WTC11 (cell line): ENCODE data around the gene TH. TPM values are rescaled to one million over a fixed set of nuclear protein-coding genes. Genes with fewer than 3 reads are reported as not detected.

ENCODE experiments used
- ATAC-seq: fragments of 200-7000 bp; cut with Tn5 transposase; 2 replicates; pipeline ENCODE4 v1.10.0; 2021; ENCODE audit warnings: mild to moderate bottlenecking, moderate library complexity
- CTCF ChIA-PET: fragments of 300-600 bp; sonication (Branson Sonifier 250); formaldehyde crosslinking; loops from one replicate; lab custom pipeline; 2021; ENCODE audit warnings: antibody characterized with exemption; lab: Charles Lee
- POLR2A ChIA-PET: fragments of 350-600 bp; sonication (Branson Sonifier 250); formaldehyde crosslinking; loops from one replicate; lab custom pipeline; 2021; ENCODE audit warnings: antibody characterized with exemption; lab: Charles Lee
- DNase-seq: peaks from one replicate; pipeline ENCODE4 v3.0.0; 2021; ENCODE audit warnings: low spot score
- H3K27ac Mint-ChIP-seq: 2 replicates; pipeline ENCODE4 v1.8.0; 2021; ENCODE audit warnings: mixed read lengths
- H3K27me3 Mint-ChIP-seq: 2 replicates; pipeline ENCODE4 v1.8.0; 2021; ENCODE audit warnings: low read depth, mild to moderate bottlenecking, moderate library complexity, mixed read lengths
- H3K36me3 Mint-ChIP-seq: 2 replicates; pipeline ENCODE4 v1.8.0; 2021; ENCODE audit warnings: mixed read lengths
- H3K4me1 Mint-ChIP-seq: 2 replicates; pipeline ENCODE4 v1.8.0; 2022; ENCODE audit warnings: mixed read lengths
- H3K4me3 Mint-ChIP-seq: 2 replicates; pipeline ENCODE4 v1.8.0; 2021; ENCODE audit warnings: mild to moderate bottlenecking, moderate library complexity, mixed read lengths
- H3K9me3 Mint-ChIP-seq: 2 replicates; pipeline ENCODE4 v1.8.0; 2021; ENCODE audit warnings: mixed read lengths
- ETV6 ChIP-seq: sonication (generic); formaldehyde crosslinking; IDR thresholded peaks from 2 replicates; pipeline ENCODE4 v1.8.1; 2022; ENCODE audit warnings: mild to moderate bottlenecking, missing genetic modification reagents
- FOXJ3 ChIP-seq: sonication (generic); formaldehyde crosslinking; IDR thresholded peaks from 2 replicates; pipeline ENCODE4 v1.9.0; 2021; ENCODE audit warnings: missing genetic modification reagents, mild to moderate bottlenecking, borderline replicate concordance
- FOXK1 ChIP-seq: sonication (generic); formaldehyde crosslinking; IDR thresholded peaks from 2 replicates; pipeline ENCODE4 v1.8.0; 2022; ENCODE audit warnings: mild to moderate bottlenecking, moderate library complexity, missing genetic modification reagents
- GABPB1 ChIP-seq: sonication (generic); formaldehyde crosslinking; IDR thresholded peaks from 2 replicates; pipeline ENCODE4 v1.8.1; 2023; ENCODE audit warnings: mild to moderate bottlenecking, missing genetic modification reagents
- NR2C2 ChIP-seq: sonication (generic); formaldehyde crosslinking; IDR thresholded peaks from 2 replicates; pipeline ENCODE4 v1.8.0; 2022; ENCODE audit warnings: mild to moderate bottlenecking, missing genetic modification reagents
- NR3C1 ChIP-seq: sonication (generic); formaldehyde crosslinking; conservative IDR thresholded peaks from 2 replicates; pipeline ENCODE4 v1.8.1; 2023; ENCODE audit warnings: low read depth, mild to moderate bottlenecking, missing genetic modification reagents
- OVOL2 ChIP-seq: fragments of 250-450 bp; sonication (Bioruptor Pico); IDR thresholded peaks from 2 replicates; pipeline ENCODE4 v1.9.0; 2021; ENCODE audit warnings: mild to moderate bottlenecking, borderline replicate concordance
- SMAD3 ChIP-seq: sonication (generic); formaldehyde crosslinking; IDR thresholded peaks from 2 replicates; pipeline ENCODE4 v1.8.0; 2022; ENCODE audit warnings: missing genetic modification reagents, mild to moderate bottlenecking, borderline replicate concordance
- ZNF423 ChIP-seq: fragments of 250-450 bp; sonication (Bioruptor Pico); IDR thresholded peaks from 2 replicates; pipeline ENCODE4 v2.1.2; 2022; ENCODE audit warnings: mild to moderate bottlenecking, moderate library complexity
- total RNA-seq: library from RNA; stranded (reverse); gene quantifications from 3 replicates; pipeline ENCODE4 v1.2.3, GENCODE V29; 2021
- TF ChIP-seq, protein P1 (sequence below): sonication (generic); formaldehyde crosslinking; IDR thresholded peaks from 2 replicates; pipeline ENCODE4 v1.8.0; 2022; ENCODE audit warnings: mild to moderate bottlenecking, missing genetic modification reagents
- TF ChIP-seq, protein P2 (sequence below): sonication (generic); formaldehyde crosslinking; IDR thresholded peaks from 2 replicates; pipeline ENCODE4 v1.8.1; 2023; ENCODE audit warnings: mild to moderate bottlenecking, missing genetic modification reagents, borderline replicate concordance
- TF ChIP-seq, protein P3 (sequence below): sonication (generic); formaldehyde crosslinking; IDR thresholded peaks from 2 replicates; pipeline ENCODE4 v1.8.1; 2022; ENCODE audit warnings: low read depth, missing genetic modification reagents, borderline replicate concordance
- TF ChIP-seq, protein P4 (sequence below): sonication (generic); formaldehyde crosslinking; IDR thresholded peaks from 2 replicates; pipeline ENCODE4 v1.8.1; 2022; ENCODE audit warnings: missing genetic modification reagents, borderline replicate concordance
- TF ChIP-seq, protein P5 (sequence below): fragments of 250-450 bp; sonication (Bioruptor Pico); conservative IDR thresholded peaks from 2 replicates; pipeline ENCODE4 v1.9.0; 2021; ENCODE audit warnings: mild to moderate bottlenecking
- TF ChIP-seq, protein P6 (sequence below): sonication (generic); formaldehyde crosslinking; IDR thresholded peaks from 2 replicates; pipeline ENCODE4 v1.8.1; 2022; ENCODE audit warnings: low read depth, mild to moderate bottlenecking, moderate library complexity, missing genetic modification reagents, borderline replicate concordance
- TF ChIP-seq, protein P7 (sequence below): fragments of 250-450 bp; sonication (Bioruptor Pico); IDR thresholded peaks from 2 replicates; pipeline ENCODE4 v2.1.2; 2022; ENCODE audit warnings: mild to moderate bottlenecking, moderate library complexity

TH gene
- total RNA-seq, 1 experiment from 2014 or later, result not detected

DNA sequence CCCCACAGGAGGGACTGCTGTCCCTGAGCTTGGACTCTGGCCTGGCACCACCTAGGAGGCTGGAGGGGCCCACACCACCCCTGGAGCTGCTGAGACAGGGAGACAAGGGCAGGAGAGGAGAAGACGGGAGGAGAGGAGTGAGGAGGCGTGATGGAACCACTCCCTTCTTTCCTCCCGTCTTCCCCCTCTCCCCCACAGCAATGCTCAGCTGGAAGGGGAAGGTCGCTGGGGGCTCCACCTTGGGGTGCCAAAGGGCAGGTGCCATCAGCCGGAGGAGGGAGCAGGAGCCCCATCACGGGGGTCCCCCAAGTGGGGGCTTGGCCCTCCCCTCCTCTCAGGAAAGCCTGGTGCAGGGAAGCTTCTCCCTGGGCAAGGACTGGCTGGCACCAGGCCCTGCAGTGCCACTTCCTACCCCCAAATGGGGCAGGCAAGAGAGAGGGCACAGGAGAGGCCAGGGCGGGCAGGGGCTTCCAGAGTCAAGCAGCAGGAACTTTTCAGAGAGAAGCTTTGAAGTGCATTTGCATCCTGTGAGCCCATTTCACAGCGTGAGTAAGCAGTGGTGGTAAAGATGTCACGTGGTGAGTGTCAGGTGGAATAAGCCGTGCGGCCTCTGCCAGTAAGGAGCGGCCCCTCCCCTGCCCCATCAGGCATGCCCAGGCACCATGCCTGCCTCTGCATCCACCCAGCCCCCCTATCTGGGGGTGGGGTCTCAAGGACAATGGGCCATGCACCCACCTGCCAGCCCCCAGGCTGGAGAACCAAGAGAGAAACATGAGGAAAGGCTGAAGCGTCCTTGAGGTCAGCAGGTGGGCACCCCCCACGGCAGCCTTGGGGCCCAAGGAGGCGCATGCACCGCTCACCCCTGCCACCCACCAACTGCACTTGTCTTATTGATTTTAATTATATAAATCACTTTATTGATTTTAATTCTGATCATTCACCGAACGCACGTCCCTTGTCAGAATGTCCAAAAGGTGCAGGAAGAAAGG lies 37.3 kb downstream of the TH start:
- H3K36me3 Mint-ChIP-seq, result no peaks in the 10 kb centered on the region
- TF ChIP-seq, protein P1, sequence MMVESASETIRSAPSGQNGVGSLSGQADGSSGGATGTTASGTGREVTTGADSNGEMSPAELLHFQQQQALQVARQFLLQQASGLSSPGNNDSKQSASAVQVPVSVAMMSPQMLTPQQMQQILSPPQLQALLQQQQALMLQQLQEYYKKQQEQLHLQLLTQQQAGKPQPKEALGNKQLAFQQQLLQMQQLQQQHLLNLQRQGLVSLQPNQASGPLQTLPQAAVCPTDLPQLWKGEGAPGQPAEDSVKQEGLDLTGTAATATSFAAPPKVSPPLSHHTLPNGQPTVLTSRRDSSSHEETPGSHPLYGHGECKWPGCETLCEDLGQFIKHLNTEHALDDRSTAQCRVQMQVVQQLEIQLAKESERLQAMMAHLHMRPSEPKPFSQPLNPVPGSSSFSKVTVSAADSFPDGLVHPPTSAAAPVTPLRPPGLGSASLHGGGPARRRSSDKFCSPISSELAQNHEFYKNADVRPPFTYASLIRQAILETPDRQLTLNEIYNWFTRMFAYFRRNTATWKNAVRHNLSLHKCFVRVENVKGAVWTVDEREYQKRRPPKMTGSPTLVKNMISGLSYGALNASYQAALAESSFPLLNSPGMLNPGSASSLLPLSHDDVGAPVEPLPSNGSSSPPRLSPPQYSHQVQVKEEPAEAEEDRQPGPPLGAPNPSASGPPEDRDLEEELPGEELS (CRISPR knock-in tag), result no peak
- TF ChIP-seq SMAD3 (CRISPR knock-in tag) (no peak), ETV6 (no peak), NR3C1 (CRISPR knock-in tag) (no peak)
- H3K4me1 Mint-ChIP-seq, result peaks cover 7% of the 10 kb centered on the region
- DNase-seq (no peak), ATAC-seq (no peak)
- ChIA-PET POLR2A (no interaction called here), CTCF (interaction anchor here (1.0 to 9.5 kb wide), 5 partner anchors 17 to 482 kb away, joined by 3 to 101 read pairs (median 5); no protein-coding TSS in a partner anchor)
- peaks cover 70% of the 10 kb centered on the region for H3K27me3 Mint-ChIP-seq
- no peak overlapping the region for H3K27ac Mint-ChIP-seq
- H3K9me3 Mint-ChIP-seq, result peaks cover 5% of the 10 kb centered on the region; the same call in 1 of the 2 replicates
- no peak overlapping the region for H3K4me3 Mint-ChIP-seq

DNA sequence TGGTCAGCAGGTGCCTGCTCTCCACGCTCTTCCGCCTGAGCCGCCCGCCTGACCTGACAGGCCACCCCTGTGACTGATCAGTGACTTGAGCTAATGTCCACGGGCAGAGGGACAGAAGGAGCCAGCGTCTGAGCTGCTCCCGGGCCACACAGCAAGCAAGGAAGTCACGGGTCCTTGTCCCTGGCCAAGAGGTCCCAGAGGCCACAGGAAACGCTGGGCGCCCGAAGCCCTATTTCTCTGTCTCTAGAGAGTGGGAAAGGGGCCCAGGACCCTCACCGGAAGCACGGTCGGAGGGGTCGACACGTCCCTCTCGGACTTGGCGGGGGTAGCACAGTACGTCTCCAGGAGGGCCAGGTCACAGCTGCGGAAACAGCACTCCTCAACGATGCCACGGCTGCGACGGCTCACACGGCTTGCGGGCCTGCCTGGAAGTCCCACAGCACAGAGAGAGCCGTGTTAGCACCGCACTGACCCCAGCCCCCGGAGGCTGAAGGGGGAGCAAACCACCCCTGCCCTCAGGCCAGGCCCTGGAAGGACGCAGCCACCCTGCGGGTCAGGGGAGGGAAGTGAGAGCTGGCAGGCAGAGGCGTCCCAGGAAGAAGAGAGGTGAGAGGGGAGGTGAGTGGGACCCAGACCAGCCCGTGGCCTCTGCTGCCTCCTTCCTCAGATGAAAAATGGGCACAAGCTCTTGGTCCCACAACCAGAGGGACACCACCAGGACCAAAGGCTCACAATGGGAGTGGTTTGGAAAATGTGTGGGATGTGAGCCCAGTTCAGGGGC lies 38.2 kb downstream of the TH start:
- peaks cover 67% of the 10 kb centered on the region for H3K27me3 Mint-ChIP-seq
- peaks cover 7% of the 10 kb centered on the region for H3K4me1 Mint-ChIP-seq
- ChIA-PET CTCF (interaction anchor here (0.5 to 2.5 kb wide), 6 partner anchors 10 to 1903 kb away, joined by 3 to 15 read pairs (median 4); no protein-coding TSS in a partner anchor), POLR2A (no interaction called here)
- ATAC-seq, result no peak
- no peak for DNase-seq
- no peaks in the 10 kb centered on the region for H3K36me3 Mint-ChIP-seq
- peaks cover 5% of the 10 kb centered on the region; the same call in 1 of the 2 replicates for H3K9me3 Mint-ChIP-seq
- no peak overlapping the region for H3K27ac Mint-ChIP-seq
- no peak overlapping the region for H3K4me3 Mint-ChIP-seq
- TF ChIP-seq FOXJ3 (CRISPR knock-in tag), result no peak
- TF ChIP-seq, protein P2, sequence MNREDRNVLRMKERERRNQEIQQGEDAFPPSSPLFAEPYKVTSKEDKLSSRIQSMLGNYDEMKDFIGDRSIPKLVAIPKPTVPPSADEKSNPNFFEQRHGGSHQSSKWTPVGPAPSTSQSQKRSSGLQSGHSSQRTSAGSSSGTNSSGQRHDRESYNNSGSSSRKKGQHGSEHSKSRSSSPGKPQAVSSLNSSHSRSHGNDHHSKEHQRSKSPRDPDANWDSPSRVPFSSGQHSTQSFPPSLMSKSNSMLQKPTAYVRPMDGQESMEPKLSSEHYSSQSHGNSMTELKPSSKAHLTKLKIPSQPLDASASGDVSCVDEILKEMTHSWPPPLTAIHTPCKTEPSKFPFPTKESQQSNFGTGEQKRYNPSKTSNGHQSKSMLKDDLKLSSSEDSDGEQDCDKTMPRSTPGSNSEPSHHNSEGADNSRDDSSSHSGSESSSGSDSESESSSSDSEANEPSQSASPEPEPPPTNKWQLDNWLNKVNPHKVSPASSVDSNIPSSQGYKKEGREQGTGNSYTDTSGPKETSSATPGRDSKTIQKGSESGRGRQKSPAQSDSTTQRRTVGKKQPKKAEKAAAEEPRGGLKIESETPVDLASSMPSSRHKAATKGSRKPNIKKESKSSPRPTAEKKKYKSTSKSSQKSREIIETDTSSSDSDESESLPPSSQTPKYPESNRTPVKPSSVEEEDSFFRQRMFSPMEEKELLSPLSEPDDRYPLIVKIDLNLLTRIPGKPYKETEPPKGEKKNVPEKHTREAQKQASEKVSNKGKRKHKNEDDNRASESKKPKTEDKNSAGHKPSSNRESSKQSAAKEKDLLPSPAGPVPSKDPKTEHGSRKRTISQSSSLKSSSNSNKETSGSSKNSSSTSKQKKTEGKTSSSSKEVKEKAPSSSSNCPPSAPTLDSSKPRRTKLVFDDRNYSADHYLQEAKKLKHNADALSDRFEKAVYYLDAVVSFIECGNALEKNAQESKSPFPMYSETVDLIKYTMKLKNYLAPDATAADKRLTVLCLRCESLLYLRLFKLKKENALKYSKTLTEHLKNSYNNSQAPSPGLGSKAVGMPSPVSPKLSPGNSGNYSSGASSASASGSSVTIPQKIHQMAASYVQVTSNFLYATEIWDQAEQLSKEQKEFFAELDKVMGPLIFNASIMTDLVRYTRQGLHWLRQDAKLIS (CRISPR knock-in tag), result no peak
- TF ChIP-seq SMAD3 (CRISPR knock-in tag), result no peak
- TF ChIP-seq, protein P3, sequence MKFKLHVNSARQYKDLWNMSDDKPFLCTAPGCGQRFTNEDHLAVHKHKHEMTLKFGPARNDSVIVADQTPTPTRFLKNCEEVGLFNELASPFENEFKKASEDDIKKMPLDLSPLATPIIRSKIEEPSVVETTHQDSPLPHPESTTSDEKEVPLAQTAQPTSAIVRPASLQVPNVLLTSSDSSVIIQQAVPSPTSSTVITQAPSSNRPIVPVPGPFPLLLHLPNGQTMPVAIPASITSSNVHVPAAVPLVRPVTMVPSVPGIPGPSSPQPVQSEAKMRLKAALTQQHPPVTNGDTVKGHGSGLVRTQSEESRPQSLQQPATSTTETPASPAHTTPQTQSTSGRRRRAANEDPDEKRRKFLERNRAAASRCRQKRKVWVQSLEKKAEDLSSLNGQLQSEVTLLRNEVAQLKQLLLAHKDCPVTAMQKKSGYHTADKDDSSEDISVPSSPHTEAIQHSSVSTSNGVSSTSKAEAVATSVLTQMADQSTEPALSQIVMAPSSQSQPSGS (CRISPR knock-in tag), result no peak
- TF ChIP-seq, protein P4, sequence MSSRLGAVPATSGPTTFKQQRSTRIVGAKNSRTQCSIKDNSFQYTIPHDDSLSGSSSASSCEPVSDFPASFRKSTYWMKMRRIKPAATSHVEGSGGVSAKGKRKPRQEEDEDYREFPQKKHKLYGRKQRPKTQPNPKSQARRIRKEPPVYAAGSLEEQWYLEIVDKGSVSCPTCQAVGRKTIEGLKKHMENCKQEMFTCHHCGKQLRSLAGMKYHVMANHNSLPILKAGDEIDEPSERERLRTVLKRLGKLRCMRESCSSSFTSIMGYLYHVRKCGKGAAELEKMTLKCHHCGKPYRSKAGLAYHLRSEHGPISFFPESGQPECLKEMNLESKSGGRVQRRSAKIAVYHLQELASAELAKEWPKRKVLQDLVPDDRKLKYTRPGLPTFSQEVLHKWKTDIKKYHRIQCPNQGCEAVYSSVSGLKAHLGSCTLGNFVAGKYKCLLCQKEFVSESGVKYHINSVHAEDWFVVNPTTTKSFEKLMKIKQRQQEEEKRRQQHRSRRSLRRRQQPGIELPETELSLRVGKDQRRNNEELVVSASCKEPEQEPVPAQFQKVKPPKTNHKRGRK (CRISPR knock-in tag), result no peak
- TF ChIP-seq FOXK1, result no peak
- TF ChIP-seq, protein P5, sequence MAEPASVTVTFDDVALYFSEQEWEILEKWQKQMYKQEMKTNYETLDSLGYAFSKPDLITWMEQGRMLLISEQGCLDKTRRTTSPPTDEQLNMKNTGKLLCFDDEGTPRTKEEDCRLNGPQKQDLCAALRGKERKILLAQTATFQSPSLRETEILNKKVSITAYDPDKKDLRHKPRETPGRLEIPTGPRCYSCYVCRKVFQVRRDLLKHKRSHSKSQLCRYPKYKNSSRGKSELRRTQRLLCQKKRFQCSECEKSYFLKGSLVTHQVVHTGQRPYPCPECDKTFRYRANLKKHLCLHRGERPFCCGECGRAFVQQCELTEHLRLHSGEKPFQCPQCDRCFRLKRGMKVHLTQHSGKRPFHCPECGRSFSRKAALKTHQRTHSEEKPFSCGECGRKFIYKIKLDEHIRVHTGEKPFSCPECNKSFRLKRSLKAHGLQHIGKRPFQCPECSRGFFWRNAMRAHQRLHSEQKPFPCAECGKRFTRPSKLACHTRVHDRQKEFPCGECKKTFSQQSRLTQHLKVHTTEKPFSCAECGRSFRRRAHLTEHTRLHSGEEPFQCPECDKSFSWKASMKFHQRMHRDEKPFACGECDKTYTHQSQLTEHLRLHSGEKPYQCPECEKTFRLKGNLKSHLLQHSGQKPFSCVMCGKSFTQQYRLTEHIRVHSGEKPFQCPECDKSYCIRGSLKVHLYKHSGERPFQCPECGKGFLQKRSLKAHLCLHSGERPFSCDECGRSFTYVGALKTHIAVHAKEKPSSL (CRISPR knock-in tag), result no peak
- TF ChIP-seq, protein P6, sequence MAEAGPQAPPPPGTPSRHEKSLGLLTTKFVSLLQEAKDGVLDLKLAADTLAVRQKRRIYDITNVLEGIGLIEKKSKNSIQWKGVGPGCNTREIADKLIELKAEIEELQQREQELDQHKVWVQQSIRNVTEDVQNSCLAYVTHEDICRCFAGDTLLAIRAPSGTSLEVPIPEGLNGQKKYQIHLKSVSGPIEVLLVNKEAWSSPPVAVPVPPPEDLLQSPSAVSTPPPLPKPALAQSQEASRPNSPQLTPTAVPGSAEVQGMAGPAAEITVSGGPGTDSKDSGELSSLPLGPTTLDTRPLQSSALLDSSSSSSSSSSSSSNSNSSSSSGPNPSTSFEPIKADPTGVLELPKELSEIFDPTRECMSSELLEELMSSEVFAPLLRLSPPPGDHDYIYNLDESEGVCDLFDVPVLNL (CRISPR knock-in tag), result no peak
- no peak for TF ChIP-seq OVOL2 (CRISPR knock-in tag)
- TF ChIP-seq, protein P7, sequence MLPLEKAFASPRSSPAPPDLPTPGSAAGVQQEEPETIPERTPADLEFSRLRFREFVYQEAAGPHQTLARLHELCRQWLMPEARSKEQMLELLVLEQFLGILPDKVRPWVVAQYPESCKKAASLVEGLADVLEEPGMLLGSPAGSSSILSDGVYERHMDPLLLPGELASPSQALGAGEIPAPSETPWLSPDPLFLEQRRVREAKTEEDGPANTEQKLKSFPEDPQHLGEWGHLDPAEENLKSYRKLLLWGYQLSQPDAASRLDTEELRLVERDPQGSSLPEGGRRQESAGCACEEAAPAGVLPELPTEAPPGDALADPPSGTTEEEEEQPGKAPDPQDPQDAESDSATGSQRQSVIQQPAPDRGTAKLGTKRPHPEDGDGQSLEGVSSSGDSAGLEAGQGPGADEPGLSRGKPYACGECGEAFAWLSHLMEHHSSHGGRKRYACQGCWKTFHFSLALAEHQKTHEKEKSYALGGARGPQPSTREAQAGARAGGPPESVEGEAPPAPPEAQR (CRISPR knock-in tag), result no peak
- no peak for TF ChIP-seq ZNF423 (CRISPR knock-in tag)
- no peak for TF ChIP-seq NR2C2
- no peak for TF ChIP-seq GABPB1 (CRISPR knock-in tag)
